H1 (cell line): ENCODE measurements around the gene TMCC1. TPM values are rescaled to one million over a fixed set of nuclear protein-coding genes. Genes with fewer than 3 reads are reported as not detected.

ENCODE experiments used
- CTCF ChIA-PET: fragments of 300-600 bp; sonication (Branson Sonifier 250); formaldehyde crosslinking; loops from one replicate; lab custom pipeline; 2021; ENCODE audit not compliant: partially characterized antibody; lab: Charles Lee
- POLR2A ChIA-PET: fragments of 300-600 bp; sonication (Branson Sonifier 250); formaldehyde crosslinking; loops from one replicate; lab custom pipeline; 2021; ENCODE audit warnings: inconsistent platforms; ENCODE audit not compliant: partially characterized antibody; lab: Charles Lee
- DNase-seq, 2 experiments: peaks; one replicate each; pipeline versions ENCODE4 v3.0.0 to v3.0.0-alpha.2; 2010 to 2022; ENCODE audit warnings: low spot score in 2 of 2, low read depth in 1 of 2, mixed read lengths in 1 of 2
- FAIRE-seq: peaks from 2 replicates; lab custom pipeline; 2011; peaks lifted over from hg19 to GRCh38; lab: Jason Lieb, UNC
- H2AFZ ChIP-seq: 2 replicates; pipeline ENCODE4 v1.8.1; 2012; ENCODE audit warnings: low read length, inconsistent platforms
- H2AK5ac ChIP-seq: 2 replicates; pipeline ENCODE4 v1.6.1; 2013; ENCODE audit warnings: low read depth, low read length
- H2BK120ac ChIP-seq: replicated peaks from 2 replicates; pipeline ENCODE3; 2013; ENCODE audit warnings: low read depth, low read length, inconsistent platforms
- H2BK12ac ChIP-seq: 2 replicates; pipeline ENCODE4 v1.6.1; 2013; ENCODE audit warnings: low read depth, low read length
- H2BK15ac ChIP-seq: 2 replicates; pipeline ENCODE4 v1.6.1; 2013; ENCODE audit warnings: low read length
- H2BK20ac ChIP-seq: 2 replicates; pipeline ENCODE4 v1.6.1; 2013; ENCODE audit warnings: low read length
- H2BK5ac ChIP-seq: 2 replicates; pipeline ENCODE4 v1.6.1; 2013; ENCODE audit warnings: low read depth, low read length
- H3K14ac ChIP-seq: 2 replicates; pipeline ENCODE4 v1.6.1; 2013; ENCODE audit warnings: inconsistent platforms; ENCODE audit not compliant: insufficient read length
- H3K18ac ChIP-seq: 2 replicates; pipeline ENCODE4 v1.6.1; 2013; ENCODE audit warnings: low read length; ENCODE audit errors: extremely low read depth
- H3K23ac ChIP-seq: 2 replicates; pipeline ENCODE4 v1.6.1; 2013; ENCODE audit warnings: inconsistent platforms; ENCODE audit not compliant: insufficient read length
- H3K23me2 ChIP-seq: 2 replicates; pipeline ENCODE4 v1.6.1; 2013; ENCODE audit warnings: low read depth, low read length
- H3K27ac ChIP-seq: 2 replicates; pipeline ENCODE4 v1.6.1; 2011; ENCODE audit warnings: low read depth, low read length, inconsistent platforms
- H3K27me3 ChIP-seq, 4 experiments: replicated peaks in 1 of 4; 1 replicate in 1 of 4; 2 replicates in 3 of 4; pipeline versions ENCODE4 v1.6.1 to v1.8.1; 2011 to 2013; ENCODE audit warnings: low read length in 3 of 4, mild to moderate bottlenecking in 3 of 4, inconsistent platforms in 2 of 4, mixed read lengths in 2 of 4, moderate library complexity in 1 of 4; ENCODE audit not compliant: control insufficient read depth in 3 of 4, insufficient read depth in 3 of 4; ENCODE audit errors: extremely low read depth in 1 of 4
- H3K36me3 ChIP-seq, 4 experiments: 2 replicates each; pipeline versions ENCODE4 v1.6.1 to v1.8.1; 2011 to 2013; ENCODE audit warnings: mild to moderate bottlenecking in 4 of 4, low read length in 3 of 4, moderate library complexity in 2 of 4, control low read depth in 1 of 4, inconsistent platforms in 1 of 4; ENCODE audit not compliant: insufficient read depth in 4 of 4, control insufficient read depth in 2 of 4
- H3K4ac ChIP-seq: replicated peaks from 2 replicates; pipeline ENCODE3; 2013; ENCODE audit warnings: low read length, low read depth, mixed read lengths, inconsistent platforms; ENCODE audit not compliant: insufficient read length
- H3K4me1 ChIP-seq, 4 experiments: replicated peaks in 1 of 4; 1 replicate in 1 of 4; 2 replicates in 3 of 4; pipeline versions ENCODE4 v1.6.1 to v1.8.1; 2011 to 2013; ENCODE audit warnings: low read length in 3 of 4, inconsistent platforms in 2 of 4, mixed read lengths in 1 of 4; ENCODE audit not compliant: insufficient read depth in 4 of 4, control insufficient read depth in 3 of 4
- H3K4me2 ChIP-seq, 2 experiments: 2 replicates each; pipeline versions ENCODE4 v1.6.1 to v1.8.1; 2011 to 2013; ENCODE audit warnings: low read depth in 2 of 2, low read length in 2 of 2, control low read depth in 1 of 2, inconsistent platforms in 1 of 2, mild to moderate bottlenecking in 1 of 2; ENCODE audit not compliant: insufficient read depth in 1 of 2
- H3K4me3 ChIP-seq, 4 experiments: fragments of 200-600, 300-600 bp in 1 of 4; sonication (generic), shearing (Covaris generic), sonication (Bioruptor Twin) in 1 of 4; 2 replicates each; pipeline versions ENCODE4 v1.5.1 to v1.8.1; 2011 to 2016; ENCODE audit warnings: low read length in 4 of 4, low read depth in 3 of 4, control low read depth in 2 of 4, inconsistent platforms in 2 of 4, mild to moderate bottlenecking in 2 of 4, mixed read lengths in 1 of 4, moderate library complexity in 1 of 4; ENCODE audit not compliant: insufficient read depth in 2 of 4; ENCODE audit errors: extremely low read depth in 1 of 4
- H3K56ac ChIP-seq: replicated peaks from 2 replicates; pipeline ENCODE3; 2013; ENCODE audit warnings: low read depth, mild to moderate bottlenecking, mixed read lengths, low read length, inconsistent platforms; ENCODE audit not compliant: insufficient read length
- H3K79me1 ChIP-seq: 2 replicates; pipeline ENCODE4 v1.6.1; 2013; ENCODE audit warnings: low read depth, low read length, control low read depth
- H3K79me2 ChIP-seq, 2 experiments: 2 replicates each; pipeline versions ENCODE4 v1.6.1 to v1.8.1; 2012 to 2013; ENCODE audit warnings: low read length in 2 of 2, mild to moderate bottlenecking in 2 of 2, inconsistent platforms in 1 of 2; ENCODE audit not compliant: insufficient read depth in 2 of 2, control insufficient read depth in 1 of 2
- H3K9ac ChIP-seq, 4 experiments: replicated peaks in 1 of 4; 1 replicate in 1 of 4; 2 replicates in 3 of 4; pipeline versions ENCODE4 v1.6.1 to v1.8.1; 2011 to 2013; ENCODE audit warnings: low read depth in 3 of 4, low read length in 3 of 4, control low read depth in 2 of 4, mild to moderate bottlenecking in 2 of 4, moderate library complexity in 2 of 4, inconsistent platforms in 1 of 4; ENCODE audit errors: extremely low read depth in 1 of 4
- H3K9me3 ChIP-seq, 2 experiments: 2 replicates each; pipeline versions ENCODE4 v1.6.1 to v1.8.1; 2012 to 2013; ENCODE audit warnings: mild to moderate bottlenecking in 2 of 2, moderate library complexity in 2 of 2, control low read depth in 1 of 2, inconsistent platforms in 1 of 2, low read depth in 1 of 2, low read length in 1 of 2, mixed read lengths in 1 of 2; ENCODE audit not compliant: insufficient read depth in 2 of 2
- H4K20me1 ChIP-seq, 2 experiments: replicated peaks in 1 of 2; 2 replicates each; pipeline versions ENCODE3 to v1.8.1; 2011 to 2013; ENCODE audit warnings: inconsistent platforms in 2 of 2, low read length in 2 of 2, mild to moderate bottlenecking in 1 of 2; ENCODE audit not compliant: insufficient read depth in 2 of 2, control insufficient read depth in 1 of 2
- H4K5ac ChIP-seq: 2 replicates; pipeline ENCODE4 v1.6.1; 2013; ENCODE audit warnings: low read length, low read depth, mixed read lengths, inconsistent platforms; ENCODE audit not compliant: insufficient read length
- H4K8ac ChIP-seq: 2 replicates; pipeline ENCODE4 v1.8.0; 2013; ENCODE audit warnings: mild to moderate bottlenecking, moderate library complexity, low read length, inconsistent platforms; ENCODE audit not compliant: insufficient read depth; ENCODE audit errors: extremely low read depth
- H4K91ac ChIP-seq: replicated peaks from 2 replicates; pipeline ENCODE3; 2013; ENCODE audit warnings: low read length, mixed read lengths, inconsistent platforms; ENCODE audit not compliant: insufficient read length
- CREB1 ChIP-seq: IDR thresholded peaks from 2 replicates; pipeline ENCODE4 v1.6.1; 2012; ENCODE audit warnings: inconsistent platforms
- TCF12 ChIP-seq: IDR thresholded peaks from 2 replicates; pipeline ENCODE4 v1.6.1; 2011; ENCODE audit warnings: low read depth, mild to moderate bottlenecking, low read length
- WGBS, 2 experiments: shearing (Covaris generic) in 1 of 2; methylation state at CpG; one replicate each; pipeline versions ENCODE4 v1.1.6 to v1.1.7; 2013 to 2015; ENCODE audit warnings: low lambda C conversion rate in 2 of 2, mixed read lengths in 2 of 2, inconsistent platforms in 1 of 2, low coverage in 1 of 2, missing lambda C conversion rate in 1 of 2; ENCODE audit not compliant: insufficient replicate concordance in 2 of 2, insufficient coverage in 1 of 2, insufficient read length in 1 of 2; ENCODE audit errors: extremely low coverage in 1 of 2, missing lambda C conversion rate in 1 of 2; 5-methylcytosine and 5-hydroxymethylcytosine counted together
- polyA plus RNA-seq, 7 experiments: library from polyadenylated mRNA; depleted of rRNA in 3 of 7; stranded (reverse) in 5 of 7; unstranded in 2 of 7; fragments of >200 nt in 5 of 7; fragments of 200-250 nt in 2 of 7; gene quantifications; 1 replicate in 5 of 7; 2 replicates in 1 of 7; 4 replicates in 1 of 7; pipeline versions ENCODE4 v1.2.1 to v1.2.3, GENCODE V29; 2011 to 2013; ENCODE audit warnings: missing spikeins in 2 of 7, mixed read lengths in 2 of 7
- total RNA-seq: library from RNA; stranded (reverse); fragmentation: NEBNext Ultra II Directional; extraction: Animal tissue kit (Norgen Biotek cat#: 25700); gene quantifications from 2 replicates; pipeline ENCODE4 v1.2.1, GENCODE V29; 2021

The TMCC1 gene
- total and polyA plus RNA-seq, 2 of the 8 experiments (the other 6 are each of a cell fraction or from before 2014, with no cell fraction given): 10.4 to 27.1 TPM

DNA sequence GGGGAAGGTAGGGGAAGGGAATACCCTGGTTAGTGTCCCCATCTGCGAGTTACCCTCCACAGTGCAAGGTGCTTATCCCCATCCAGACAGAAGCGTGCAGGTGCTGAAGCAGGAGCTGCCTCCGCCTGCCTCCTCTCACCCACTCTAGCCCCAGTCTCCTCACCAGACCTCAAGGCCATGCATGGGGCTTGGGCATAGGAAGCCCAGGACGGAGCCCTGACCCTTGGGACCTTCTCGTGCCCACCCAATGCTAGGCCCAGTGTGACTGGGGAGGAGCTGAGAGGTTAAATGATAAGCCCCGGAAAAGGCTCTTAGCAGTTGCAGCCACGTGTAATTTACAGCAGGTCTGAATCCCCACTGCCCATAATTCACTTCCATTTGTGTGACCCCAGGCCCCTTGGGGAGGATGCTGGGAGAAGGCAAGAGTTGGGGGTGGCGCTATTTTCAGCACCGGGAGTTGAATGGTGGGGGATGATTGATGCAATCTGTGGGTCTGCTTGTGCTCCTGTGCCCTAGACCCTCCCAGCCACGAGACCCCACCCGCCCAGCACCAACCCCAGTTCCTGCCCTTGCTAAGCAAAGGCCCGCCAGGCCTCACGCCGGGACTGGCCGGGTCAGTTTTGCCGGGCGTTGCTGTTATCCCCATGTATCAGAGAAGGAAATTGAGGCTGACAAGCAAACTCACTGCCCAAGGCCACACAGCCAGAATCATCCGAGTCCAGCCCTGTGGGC, 272.5 kb downstream of the TMCC1 start:
- 81% methylated on average over 16 of the region's 18 CpGs; no CpG with 5 or more reads in 1 of the 2 experiments for WGBS, 2 experiments
- TF ChIP-seq CREB1 (no peak), TCF12 (no peak)
- Histone ChIP-seq H2BK12ac (peak overlapping the region; percentile 41; the same call in 1 of the 2 replicates), H2BK5ac (no peak overlapping the region), H3K23ac (no peak overlapping the region), H3K27me3 (no peaks in the 10 kb centered on the region), H3K4ac (no peak overlapping the region), H3K9me3 (no peaks in the 10 kb centered on the region), H4K20me1 (no peaks in the 10 kb centered on the region), H2BK120ac (no peak overlapping the region), H3K18ac (peak overlapping the region; percentile 51; the same call in 1 of the 2 replicates), H3K9ac (no peak overlapping the region), H3K4me1 (peaks cover under 1 to 17% (median 2%) of the 10 kb centered on the region in 4 experiments; a peak in 6 of 7 replicates), H3K14ac (no peak overlapping the region), H3K56ac (no peak overlapping the region), H3K4me2 (no peak overlapping the region), H3K79me2 (no peaks in the 10 kb centered on the region), H3K36me3 (no peaks in the 10 kb centered on the region), H3K4me3 (no peak overlapping the region), H3K79me1 (no peaks in the 10 kb centered on the region), H2BK20ac (peak overlapping the region; percentile 11; the same call in 1 of the 2 replicates), H4K91ac (no peak overlapping the region), H2AFZ (no peak overlapping the region), H3K23me2 (no peaks in the 10 kb centered on the region), H2AK5ac (no peak overlapping the region), H4K8ac (no peak overlapping the region), H2BK15ac (peak overlapping the region; percentile 24; the same call in 1 of the 2 replicates), H3K27ac (no peak overlapping the region), H4K5ac (no peak overlapping the region)
- DNase-seq: no peak
- ChIA-PET POLR2A (interaction anchor here (1.0 kb wide), 1 partner anchor 15 kb away, joined by 3 read pairs; no protein-coding TSS in a partner anchor), CTCF (interaction anchor here (1.0 to 1.8 kb wide), 6 partner anchors 12 to 238 kb away, joined by 3 to 7 read pairs (median 3); no protein-coding TSS in a partner anchor)
- FAIRE-seq: no peak
